SU-DHL-6 (cell line): Measurements from ENCODE around the gene RGCC.

Experiments
- CTCF ChIP-seq: fragments of 200-600 bp; sonication (generic); IDR thresholded peaks from one replicate; pipeline ENCODE4 v1.5.1; 2017; ENCODE audit warnings: antibody characterized with exemption, mild to moderate bottlenecking, low read length, moderate library complexity; ENCODE audit not compliant: insufficient read depth, poor library complexity, severe bottlenecking
- EZH2phosphoT487 ChIP-seq: fragments of 200-600 bp; sonication (generic), shearing (Covaris generic); conservative IDR thresholded peaks from 2 replicates; pipeline ENCODE4 v1.6.1; 2018; ENCODE audit warnings: mild to moderate bottlenecking, antibody characterized with exemption, low read length, moderate library complexity, mixed read lengths

- TF ChIP-seq EZH2phosphoT487 (no peak), CTCF (no peak)
Observed at GRCh38 chr13:41434831-41435520, 22.4 kb upstream of the RGCC start.
